RWPE2 (cell line): Measurements from ENCODE around the gene TULP4.

Experiments
- ATAC-seq: fragments of 200-7000 bp; cut with Tn5 transposase; 3 replicates; pipeline ENCODE4 v1.9.1; 2021; ENCODE audit warnings: low read depth
- DNase-seq: peaks from one replicate; pipeline ENCODE4 v3.0.0-alpha.2; 2020; ENCODE audit warnings: low spot score
- H3K27ac ChIP-seq: fragments of 450-650 bp; 2 replicates; pipeline ENCODE4 v1.5.1; 2017; ENCODE audit warnings: mild to moderate bottlenecking; ENCODE audit not compliant: poor library complexity, severe bottlenecking
- H3K27me3 ChIP-seq: fragments of 250-450 bp; sonication (Bioruptor Pico); 2 replicates; pipeline ENCODE4 v1.5.1; 2021; ENCODE audit warnings: mild to moderate bottlenecking, moderate library complexity; ENCODE audit not compliant: insufficient read depth, poor library complexity, severe bottlenecking
- H3K36me3 ChIP-seq: fragments of 250-450 bp; sonication (Bioruptor Pico); 2 replicates; pipeline ENCODE4 v1.5.1; 2020; ENCODE audit warnings: low read depth, mild to moderate bottlenecking, moderate library complexity
- H3K4me1 ChIP-seq: fragments of 250-450 bp; sonication (Bioruptor Pico); 2 replicates; pipeline ENCODE4 v1.5.1; 2021; ENCODE audit warnings: mild to moderate bottlenecking, moderate library complexity; ENCODE audit not compliant: insufficient read depth, poor library complexity, severe bottlenecking
- H3K4me3 ChIP-seq: fragments of 250-450 bp; sonication (Bioruptor Pico); 2 replicates; pipeline ENCODE4 v1.5.1; 2021; ENCODE audit warnings: mild to moderate bottlenecking, moderate library complexity; ENCODE audit not compliant: severe bottlenecking
- H3K9me3 ChIP-seq: fragments of 250-450 bp; sonication (Bioruptor Pico); 2 replicates; pipeline ENCODE4 v1.5.1; 2021; ENCODE audit warnings: mild to moderate bottlenecking, moderate library complexity; ENCODE audit not compliant: severe bottlenecking
- CTCF ChIP-seq: fragments of 450-650 bp; IDR thresholded peaks from one replicate; pipeline ENCODE4 v1.5.1; 2017; ENCODE audit warnings: mild to moderate bottlenecking, moderate library complexity; ENCODE audit not compliant: poor library complexity, severe bottlenecking

The TULP4 gene

GRCh38 chr6:158312165-158312564 is at the start of gene TULP4:
Gene TULP4 (plus strand): TSS chr6:158312465. CDS start chr6:158314017, 1,552 bp downstream.
- ATAC-seq (no peak), DNase-seq (no peak)
- TF ChIP-seq CTCF = no peak
- no peak within 1 kb of the TSS for H3K4me3 ChIP-seq
- peaks cover 16% of the 10 kb centered on the region for H3K36me3 ChIP-seq
- H3K27me3 ChIP-seq = no peaks in the 10 kb centered on the region
- no peaks in the 10 kb centered on the region for H3K9me3 ChIP-seq
- H3K27ac ChIP-seq = peak within 1 kb of the TSS; percentile 36
- H3K4me1 ChIP-seq = peaks cover 9% of the 10 kb centered on the region

- DNase-seq (no peak), ATAC-seq (no peak)
- 0 out of 2 replicates have a peak, but pooled peaks cover 5% of the 10 kb centered on the region for H3K36me3 ChIP-seq
- H3K9me3 ChIP-seq = no peaks in the 10 kb centered on the region
- TF ChIP-seq CTCF = no peak
- no peaks in the 10 kb centered on the region for H3K27me3 ChIP-seq
- no peaks in the 10 kb centered on the region for H3K4me1 ChIP-seq
- H3K27ac ChIP-seq = no peak overlapping the region
- H3K4me3 ChIP-seq = no peak overlapping the region
Observed at GRCh38 chr6:158262755-158263154, 49.5 kb upstream of the TULP4 start.

- H3K9me3 ChIP-seq = no peaks in the 10 kb centered on the region
- no peaks in the 10 kb centered on the region for H3K4me1 ChIP-seq
- no peak for TF ChIP-seq CTCF
- DNase-seq (no peak), ATAC-seq (no peak)
- H3K4me3 ChIP-seq = no peak overlapping the region
- H3K27ac ChIP-seq = no peak overlapping the region
- 0 out of 2 replicates have a peak, but pooled peaks cover 5% of the 10 kb centered on the region for H3K36me3 ChIP-seq
- no peaks in the 10 kb centered on the region for H3K27me3 ChIP-seq
Observed at GRCh38 chr6:158264180-158264579, 48.1 kb upstream of the TULP4 start.

GRCh38 chr6:158266131-158266530 is 46.1 kb upstream of the TULP4 start:
- DNase-seq = no peak
- Histone ChIP-seq H3K4me1 (no peaks in the 10 kb centered on the region), H3K4me3 (no peak overlapping the region)

More at GRCh38 chr6:158266131-158266530, 46.1 kb upstream of the TULP4 start:
- ATAC-seq = no peak
- no peak overlapping the region for H3K27ac ChIP-seq
- 0 out of 2 replicates have a peak, but pooled peaks cover 5% of the 10 kb centered on the region for H3K36me3 ChIP-seq
- no peaks in the 10 kb centered on the region for H3K27me3 ChIP-seq
- TF ChIP-seq CTCF = no peak
- H3K9me3 ChIP-seq = no peaks in the 10 kb centered on the region
